ENCODE measurements around the gene PTGES2. TPM values are rescaled to one million over a fixed set of nuclear protein-coding genes. Genes with fewer than 3 reads are reported as not detected.

The PTGES2 gene
- polyA plus RNA-seq, 1 donor from 2014 or later = 55.9 TPM

DNA sequence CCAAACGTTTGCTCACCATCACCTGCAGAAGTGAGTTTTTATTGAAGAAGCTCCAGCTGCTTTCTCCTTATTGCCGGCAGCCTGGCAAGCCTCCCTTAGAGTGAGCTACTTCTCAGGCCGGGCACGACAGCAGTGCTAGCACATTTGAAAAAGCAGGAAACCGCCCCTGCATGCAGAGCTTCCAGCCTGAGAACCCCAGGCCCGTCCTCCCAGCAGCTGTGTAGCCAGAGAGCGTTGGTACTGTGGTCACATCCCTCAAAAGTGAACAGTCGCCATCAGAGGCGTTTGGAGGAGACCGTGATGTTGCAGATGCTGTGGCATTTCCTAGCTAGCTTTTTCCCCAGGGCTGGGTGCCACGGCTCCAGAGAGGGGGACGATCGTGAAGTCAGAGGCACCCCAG is 36.0 kb downstream of the PTGES2 start:
- Histone ChIP-seq H3K9me3 (ENCODE audit: low read length) (no peaks in the 10 kb centered on the region), H3K9me2 (ENCODE audit: insufficient read depth, low read length) (no peaks in the 10 kb centered on the region), H3K4me2 (ENCODE audit: low read length) (peak overlapping the region; percentile 91), H3K4me3 (ENCODE audit: low read length) (peak overlapping the region; percentile 62), H3K36me3 (ENCODE audit: insufficient read depth, low read length) (no peaks in the 10 kb centered on the region), H4K20me1 (ENCODE audit: insufficient read depth) (no peaks in the 10 kb centered on the region), H3K79me2 (replicated peaks; ENCODE audit: insufficient read depth, low read length) (peaks cover 31% of the 10 kb centered on the region), H2AFZ (ENCODE audit: low read depth, low read length) (no peak overlapping the region), H3K27me3 (ENCODE audit: insufficient read depth, low read depth, low read length) (no peaks in the 10 kb centered on the region), H3F3A (ENCODE audit: insufficient read depth, low read length, poor library complexity, severe bottlenecking) (peaks cover 7% of the 10 kb centered on the region), H3K27ac (ENCODE audit: low read length) (peak overlapping the region; percentile 95), H3K9ac (ENCODE audit: low read length) (peak overlapping the region; percentile 74)
- no peak for TF ChIP-seq RAD21 (conservative IDR thresholded peaks at IDR 0.05)

DNA sequence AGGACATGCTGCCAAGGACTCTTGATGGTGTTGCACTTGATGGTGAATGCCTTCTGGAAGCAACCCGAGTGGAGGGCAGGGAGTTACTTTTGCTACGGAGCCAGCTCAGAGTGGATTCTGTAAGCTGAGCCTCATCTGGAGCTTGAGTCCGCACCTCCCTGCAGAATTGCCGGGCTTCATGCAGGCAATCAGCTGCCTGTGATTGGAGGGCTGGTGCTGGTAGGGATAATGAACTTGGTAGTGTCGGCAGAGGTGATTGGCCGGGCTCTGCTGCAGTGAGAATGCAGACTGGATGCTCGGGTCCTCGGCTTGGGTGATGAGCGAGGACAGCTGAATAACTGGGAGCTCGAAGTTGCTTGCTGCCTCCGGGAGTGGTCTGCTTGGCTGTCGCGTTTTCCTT is 36.4 kb downstream of the PTGES2 start:
- Histone ChIP-seq H3K79me2 (replicated peaks; ENCODE audit: insufficient read depth, low read length) (peaks cover 31% of the 10 kb centered on the region), H3K36me3 (ENCODE audit: insufficient read depth, low read length) (no peaks in the 10 kb centered on the region), H3K27ac (ENCODE audit: low read length) (peak overlapping the region; percentile 95), H3K27me3 (ENCODE audit: insufficient read depth, low read depth, low read length) (no peaks in the 10 kb centered on the region), H3K9ac (ENCODE audit: low read length) (peak overlapping the region; percentile 74), H3F3A (ENCODE audit: insufficient read depth, low read length, poor library complexity, severe bottlenecking) (peaks cover 7% of the 10 kb centered on the region), H4K20me1 (ENCODE audit: insufficient read depth) (no peaks in the 10 kb centered on the region), H2AFZ (ENCODE audit: low read depth, low read length) (peak overlapping the region; percentile 16), H3K9me3 (ENCODE audit: low read length) (no peaks in the 10 kb centered on the region), H3K4me3 (ENCODE audit: low read length) (peak overlapping the region; percentile 62), H3K4me2 (ENCODE audit: low read length) (peak overlapping the region; percentile 91), H3K9me2 (ENCODE audit: insufficient read depth, low read length) (no peaks in the 10 kb centered on the region)
- no peak for TF ChIP-seq EZH2 (IDR thresholded peaks at IDR 0.05; ENCODE audit: borderline replicate concordance, insufficient read depth, low read length, poor library complexity, severe bottlenecking)
- TF ChIP-seq POLR2AphosphoS5 (IDR thresholded peaks at IDR 0.05) = peak; percentile 75
- peak; percentile 22 for TF ChIP-seq EP300 (conservative IDR thresholded peaks at IDR 0.05; ENCODE audit: poor library complexity, severe bottlenecking)
- peak; percentile 10 for TF ChIP-seq RAD21 (conservative IDR thresholded peaks at IDR 0.05)
- peak; percentile 52 for TF ChIP-seq MXI1 (conservative IDR thresholded peaks at IDR 0.05; ENCODE audit: poor library complexity, severe bottlenecking)
- TF ChIP-seq, protein P1, sequence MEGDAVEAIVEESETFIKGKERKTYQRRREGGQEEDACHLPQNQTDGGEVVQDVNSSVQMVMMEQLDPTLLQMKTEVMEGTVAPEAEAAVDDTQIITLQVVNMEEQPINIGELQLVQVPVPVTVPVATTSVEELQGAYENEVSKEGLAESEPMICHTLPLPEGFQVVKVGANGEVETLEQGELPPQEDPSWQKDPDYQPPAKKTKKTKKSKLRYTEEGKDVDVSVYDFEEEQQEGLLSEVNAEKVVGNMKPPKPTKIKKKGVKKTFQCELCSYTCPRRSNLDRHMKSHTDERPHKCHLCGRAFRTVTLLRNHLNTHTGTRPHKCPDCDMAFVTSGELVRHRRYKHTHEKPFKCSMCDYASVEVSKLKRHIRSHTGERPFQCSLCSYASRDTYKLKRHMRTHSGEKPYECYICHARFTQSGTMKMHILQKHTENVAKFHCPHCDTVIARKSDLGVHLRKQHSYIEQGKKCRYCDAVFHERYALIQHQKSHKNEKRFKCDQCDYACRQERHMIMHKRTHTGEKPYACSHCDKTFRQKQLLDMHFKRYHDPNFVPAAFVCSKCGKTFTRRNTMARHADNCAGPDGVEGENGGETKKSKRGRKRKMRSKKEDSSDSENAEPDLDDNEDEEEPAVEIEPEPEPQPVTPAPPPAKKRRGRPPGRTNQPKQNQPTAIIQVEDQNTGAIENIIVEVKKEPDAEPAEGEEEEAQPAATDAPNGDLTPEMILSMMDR (IDR thresholded peaks at IDR 0.05; ENCODE audit: poor library complexity, severe bottlenecking) = peak; percentile 11
- TF ChIP-seq, protein P2, sequence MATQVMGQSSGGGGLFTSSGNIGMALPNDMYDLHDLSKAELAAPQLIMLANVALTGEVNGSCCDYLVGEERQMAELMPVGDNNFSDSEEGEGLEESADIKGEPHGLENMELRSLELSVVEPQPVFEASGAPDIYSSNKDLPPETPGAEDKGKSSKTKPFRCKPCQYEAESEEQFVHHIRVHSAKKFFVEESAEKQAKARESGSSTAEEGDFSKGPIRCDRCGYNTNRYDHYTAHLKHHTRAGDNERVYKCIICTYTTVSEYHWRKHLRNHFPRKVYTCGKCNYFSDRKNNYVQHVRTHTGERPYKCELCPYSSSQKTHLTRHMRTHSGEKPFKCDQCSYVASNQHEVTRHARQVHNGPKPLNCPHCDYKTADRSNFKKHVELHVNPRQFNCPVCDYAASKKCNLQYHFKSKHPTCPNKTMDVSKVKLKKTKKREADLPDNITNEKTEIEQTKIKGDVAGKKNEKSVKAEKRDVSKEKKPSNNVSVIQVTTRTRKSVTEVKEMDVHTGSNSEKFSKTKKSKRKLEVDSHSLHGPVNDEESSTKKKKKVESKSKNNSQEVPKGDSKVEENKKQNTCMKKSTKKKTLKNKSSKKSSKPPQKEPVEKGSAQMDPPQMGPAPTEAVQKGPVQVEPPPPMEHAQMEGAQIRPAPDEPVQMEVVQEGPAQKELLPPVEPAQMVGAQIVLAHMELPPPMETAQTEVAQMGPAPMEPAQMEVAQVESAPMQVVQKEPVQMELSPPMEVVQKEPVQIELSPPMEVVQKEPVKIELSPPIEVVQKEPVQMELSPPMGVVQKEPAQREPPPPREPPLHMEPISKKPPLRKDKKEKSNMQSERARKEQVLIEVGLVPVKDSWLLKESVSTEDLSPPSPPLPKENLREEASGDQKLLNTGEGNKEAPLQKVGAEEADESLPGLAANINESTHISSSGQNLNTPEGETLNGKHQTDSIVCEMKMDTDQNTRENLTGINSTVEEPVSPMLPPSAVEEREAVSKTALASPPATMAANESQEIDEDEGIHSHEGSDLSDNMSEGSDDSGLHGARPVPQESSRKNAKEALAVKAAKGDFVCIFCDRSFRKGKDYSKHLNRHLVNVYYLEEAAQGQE (IDR thresholded peaks at IDR 0.05; ENCODE audit: borderline replicate concordance) = peak; percentile 61
- peak; percentile 48 for TF ChIP-seq TAF1 (IDR thresholded peaks at IDR 0.05; ENCODE audit: low read depth)
- TF ChIP-seq SMC3 (conservative IDR thresholded peaks at IDR 0.05; ENCODE audit: poor library complexity) = no peak

DNA sequence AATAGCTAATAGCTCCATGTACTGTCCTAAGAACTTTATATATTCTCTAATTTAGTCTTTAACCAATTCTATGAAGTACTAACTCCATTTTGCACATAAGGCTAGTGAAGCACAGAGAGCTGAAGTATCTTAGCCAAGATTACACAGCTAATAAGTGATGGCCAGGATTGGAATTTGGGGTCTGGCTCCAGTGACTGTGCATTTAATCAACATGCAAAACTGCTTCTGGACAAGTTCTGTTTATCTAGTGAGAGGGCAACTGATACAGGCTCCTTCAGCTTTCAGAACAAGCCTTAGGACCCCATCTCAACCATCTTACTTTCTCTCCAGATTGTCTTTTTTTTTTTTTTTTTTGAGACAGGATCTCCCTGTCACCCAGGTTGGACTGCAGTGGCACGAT is 38.2 kb downstream of the PTGES2 start:
- no peaks in the 10 kb centered on the region for H3K9me3 ChIP-seq (ENCODE audit: low read length)
- H3K9me2 ChIP-seq (ENCODE audit: insufficient read depth, low read length) = no peaks in the 10 kb centered on the region
- no peaks in the 10 kb centered on the region for H4K20me1 ChIP-seq (ENCODE audit: insufficient read depth)
- H3K27ac ChIP-seq (ENCODE audit: low read length) = no peak overlapping the region
- peaks cover 7% of the 10 kb centered on the region for H3F3A ChIP-seq (ENCODE audit: insufficient read depth, low read length, poor library complexity, severe bottlenecking)
- H3K4me3 ChIP-seq (ENCODE audit: low read length) = no peak overlapping the region
- TF ChIP-seq, protein P2 (IDR thresholded peaks at IDR 0.05; ENCODE audit: borderline replicate concordance) = no peak
- TF ChIP-seq SMC3 (conservative IDR thresholded peaks at IDR 0.05; ENCODE audit: poor library complexity) (no peak), POLR2AphosphoS5 (IDR thresholded peaks at IDR 0.05) (no peak), EZH2 (IDR thresholded peaks at IDR 0.05; ENCODE audit: borderline replicate concordance, insufficient read depth, low read length, poor library complexity, severe bottlenecking) (no peak), EP300 (conservative IDR thresholded peaks at IDR 0.05; ENCODE audit: poor library complexity, severe bottlenecking) (no peak), RAD21 (conservative IDR thresholded peaks at IDR 0.05) (no peak), MXI1 (conservative IDR thresholded peaks at IDR 0.05; ENCODE audit: poor library complexity, severe bottlenecking) (no peak), TAF1 (IDR thresholded peaks at IDR 0.05; ENCODE audit: low read depth) (no peak)
- TF ChIP-seq, protein P1 (IDR thresholded peaks at IDR 0.05; ENCODE audit: poor library complexity, severe bottlenecking) = no peak
- H3K36me3 ChIP-seq (ENCODE audit: insufficient read depth, low read length) = no peaks in the 10 kb centered on the region
- no peaks in the 10 kb centered on the region for H3K27me3 ChIP-seq (ENCODE audit: insufficient read depth, low read depth, low read length)
- no peak overlapping the region for H3K4me2 ChIP-seq (ENCODE audit: low read length)
- H3K79me2 ChIP-seq (replicated peaks; ENCODE audit: insufficient read depth, low read length) = peaks cover 25% of the 10 kb centered on the region
- no peak overlapping the region for H3K9ac ChIP-seq (ENCODE audit: low read length)
- no peak overlapping the region for H2AFZ ChIP-seq (ENCODE audit: low read depth, low read length)

Data from neural cell (in vitro differentiated cells).